ENCODE data around the gene MATK. TPM values are rescaled to one million over a fixed set of nuclear protein-coding genes. Genes with fewer than 3 reads are reported as not detected.
"Not testable (repeated sequence)": the region's sequence is repeated elsewhere in the genome, so short reads cannot be mapped to it uniquely, and the experiment has no call there.

The MATK gene
- total RNA-seq, 3 donors from 2014 or later, result 43.1 to 87.6 (median 82.9) TPM

DNA sequence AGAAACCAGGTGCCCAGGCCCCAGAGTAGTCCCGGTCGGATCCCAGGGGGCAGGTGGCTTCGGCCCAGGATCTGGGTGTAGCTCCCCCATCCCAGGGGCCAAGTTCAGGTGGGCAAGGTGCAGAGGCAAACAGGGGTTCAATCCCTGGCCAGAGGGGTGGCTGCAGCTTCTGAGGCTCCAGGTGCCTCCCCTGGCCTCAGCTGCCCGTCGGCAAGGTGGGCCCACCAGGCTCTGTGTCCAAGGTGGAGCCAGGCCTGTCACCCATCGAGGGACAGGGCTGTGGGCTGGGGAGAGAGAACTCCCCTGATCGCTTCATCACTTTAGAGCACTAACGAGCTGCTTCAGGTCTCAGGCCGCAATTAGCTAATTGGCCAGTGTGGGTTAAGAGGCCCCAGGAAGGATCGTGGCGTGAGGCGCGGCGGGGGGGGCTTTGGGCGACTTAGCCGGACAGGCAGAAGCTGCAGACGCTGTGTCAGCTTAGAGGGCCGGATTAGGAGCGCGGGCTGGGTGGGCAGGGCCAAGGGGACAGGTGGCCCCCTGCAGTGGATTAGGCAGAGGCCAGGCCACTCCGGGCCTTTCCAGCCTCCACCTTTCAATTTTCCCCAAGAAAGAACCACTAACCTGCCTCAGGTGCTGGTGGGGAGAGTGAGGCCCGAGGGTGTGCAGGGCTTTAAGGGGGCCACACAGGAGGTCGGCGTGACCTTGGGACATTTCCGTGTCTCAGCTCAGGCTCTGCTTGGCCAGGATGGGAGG, 11.4 kb downstream of the MATK start:
- H3K9me3 Mint-ChIP-seq, result no peaks in the 10 kb centered on the region
- ATAC-seq, result no peak
- no peak overlapping the region for H3K4me3 Mint-ChIP-seq
- no peaks in the 10 kb centered on the region for H3K27me3 Mint-ChIP-seq (ENCODE audit: low read depth)
- DNase-seq, result no peak
- no peaks in the 10 kb centered on the region for H3K36me3 Mint-ChIP-seq (ENCODE audit: insufficient read depth)
- no peaks in the 10 kb centered on the region for H3K4me1 Mint-ChIP-seq (ENCODE audit: low read depth)

DNA sequence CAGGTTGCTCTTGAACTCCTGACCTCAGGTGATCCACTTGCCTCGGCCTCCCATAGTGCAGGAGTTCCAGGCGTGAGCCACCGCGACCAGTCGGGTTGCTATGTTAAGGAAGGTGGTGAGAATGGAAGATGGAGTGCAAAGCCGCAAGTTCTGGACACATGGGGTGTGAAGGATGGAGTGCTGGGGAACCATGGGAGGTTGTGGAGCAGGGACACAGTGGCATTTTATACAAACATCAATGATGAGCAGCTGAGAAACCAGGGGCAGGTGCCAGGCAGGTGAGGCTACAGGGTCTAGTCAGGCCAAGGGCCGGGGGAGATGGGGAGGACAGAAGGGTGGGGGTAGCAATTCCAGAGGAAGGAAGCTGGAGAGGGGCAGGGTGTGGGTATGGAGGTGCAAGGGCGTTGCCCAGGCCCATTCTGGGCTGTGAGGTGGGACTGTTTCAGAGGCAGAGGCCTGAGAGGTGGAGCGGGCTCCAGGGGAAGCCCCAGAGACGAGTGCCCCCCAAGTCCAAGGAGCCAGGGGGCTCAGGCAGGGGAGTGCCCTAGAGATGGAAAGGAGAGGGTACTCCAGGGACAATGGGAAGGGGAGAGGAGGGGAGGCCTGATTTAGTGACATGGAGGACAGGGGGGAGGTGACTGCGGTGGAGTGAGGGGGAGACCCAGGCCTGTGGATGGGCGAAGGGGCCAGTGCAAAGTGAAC, 12.2 kb downstream of the MATK start:
- DNase-seq, result no peak
- H3K4me1 Mint-ChIP-seq (ENCODE audit: low read depth), result no peaks in the 10 kb centered on the region
- H3K9me3 Mint-ChIP-seq, result no peaks in the 10 kb centered on the region
- no peak overlapping the region for H3K4me3 Mint-ChIP-seq
- peaks cover 1% of the 10 kb centered on the region for H3K36me3 Mint-ChIP-seq (ENCODE audit: insufficient read depth)
- no peak for ATAC-seq
- no peaks in the 10 kb centered on the region for H3K27me3 Mint-ChIP-seq (ENCODE audit: low read depth)

DNA sequence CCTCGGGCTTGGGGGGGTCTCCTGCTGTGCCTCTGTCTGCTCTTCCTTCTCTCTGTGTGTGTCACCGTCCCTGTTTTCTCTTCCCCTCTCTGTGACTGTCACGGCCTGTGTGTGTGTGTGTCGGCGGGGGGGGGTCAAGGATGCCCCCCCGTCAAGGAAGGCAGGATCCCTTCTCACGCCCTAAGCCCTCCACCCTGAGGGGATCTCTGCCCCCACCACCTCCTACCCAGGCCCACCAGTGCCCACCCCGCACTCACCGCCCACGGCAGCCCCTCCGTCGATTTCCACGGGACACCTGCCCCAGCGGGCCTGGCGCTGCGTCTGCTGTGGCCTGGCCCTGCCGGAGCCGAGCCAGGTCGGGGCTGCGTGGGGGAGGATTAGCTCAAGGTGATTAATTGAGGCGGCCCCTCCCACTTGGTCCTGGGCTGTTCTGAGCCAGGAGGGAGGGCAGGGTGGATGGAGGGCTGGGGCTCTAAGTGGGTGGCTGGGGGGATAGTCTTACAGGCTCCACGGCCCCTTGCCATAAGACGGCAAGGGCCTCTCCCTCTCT, 14.2 kb downstream of the MATK start, which contains the start of gene RAX2:
Gene RAX2 (minus strand): TSS at position 323 of the 550 bp plus-strand sequence. CDS start 486 bp downstream, outside the sequence.
- H3K9me3 Mint-ChIP-seq, result no peaks in the 10 kb centered on the region
- ATAC-seq (no peak), DNase-seq (no peak)
- H3K4me3 Mint-ChIP-seq, result no peak within 1 kb of the TSS
- H3K27me3 Mint-ChIP-seq (ENCODE audit: low read depth), result no peaks in the 10 kb centered on the region
- no peaks in the 10 kb centered on the region for H3K4me1 Mint-ChIP-seq (ENCODE audit: low read depth)
- H3K36me3 Mint-ChIP-seq (ENCODE audit: insufficient read depth), result peaks cover 3% of the 10 kb centered on the region

DNA sequence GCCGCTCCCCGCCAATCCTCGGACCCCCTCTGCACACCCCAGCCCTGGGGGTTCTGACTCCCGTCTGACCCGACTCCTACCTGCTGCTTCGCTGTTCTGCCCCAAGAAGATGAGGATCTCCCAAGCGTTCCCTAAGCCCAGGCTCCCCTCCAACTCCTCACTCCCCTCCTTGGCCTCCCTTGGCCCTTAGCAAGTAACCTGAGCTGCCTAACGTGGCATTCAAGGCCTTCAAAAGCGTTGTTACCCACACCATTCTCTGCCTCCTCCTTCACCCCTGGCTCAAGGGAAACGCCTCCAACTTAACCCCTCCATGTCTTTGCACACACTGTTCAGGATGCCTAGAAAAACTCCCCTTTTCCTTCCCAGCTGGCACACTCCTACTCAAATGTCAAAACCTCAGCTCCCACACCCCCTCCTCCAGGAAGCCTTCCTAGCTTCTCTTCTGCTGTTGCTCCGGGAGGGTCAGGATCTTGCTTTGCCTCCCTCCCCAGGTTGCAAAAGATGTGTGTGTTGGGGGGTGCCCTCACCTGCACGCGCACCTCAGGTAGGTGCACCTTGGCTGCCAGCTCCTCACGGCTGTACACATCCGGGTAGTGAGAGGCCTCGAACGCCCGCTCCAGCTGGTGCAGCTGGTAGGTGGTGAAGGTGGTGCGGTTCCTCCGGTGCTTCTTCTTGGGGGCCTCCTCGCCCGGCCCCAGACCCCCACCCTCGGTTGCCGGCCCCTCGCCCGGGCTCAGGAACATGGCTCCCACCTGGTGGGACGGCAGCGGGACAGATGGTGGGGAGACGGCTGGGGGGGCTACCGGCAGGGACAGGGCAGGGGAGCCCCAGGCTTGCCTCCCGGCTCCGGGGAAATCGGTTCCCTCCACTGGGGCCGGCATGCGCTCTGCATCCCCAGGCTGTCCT, 14.9 kb downstream of the MATK start:
- Mint-ChIP-seq H3K9me3 (no peaks in the 10 kb centered on the region), H3K4me1 (ENCODE audit: low read depth) (peaks cover 6% of the 10 kb centered on the region), H3K36me3 (ENCODE audit: insufficient read depth) (peaks cover 9% of the 10 kb centered on the region), H3K27me3 (ENCODE audit: low read depth) (no peaks in the 10 kb centered on the region), H3K4me3 (no peak overlapping the region)
- DNase-seq, result no peak
- ATAC-seq, result no peak

DNA sequence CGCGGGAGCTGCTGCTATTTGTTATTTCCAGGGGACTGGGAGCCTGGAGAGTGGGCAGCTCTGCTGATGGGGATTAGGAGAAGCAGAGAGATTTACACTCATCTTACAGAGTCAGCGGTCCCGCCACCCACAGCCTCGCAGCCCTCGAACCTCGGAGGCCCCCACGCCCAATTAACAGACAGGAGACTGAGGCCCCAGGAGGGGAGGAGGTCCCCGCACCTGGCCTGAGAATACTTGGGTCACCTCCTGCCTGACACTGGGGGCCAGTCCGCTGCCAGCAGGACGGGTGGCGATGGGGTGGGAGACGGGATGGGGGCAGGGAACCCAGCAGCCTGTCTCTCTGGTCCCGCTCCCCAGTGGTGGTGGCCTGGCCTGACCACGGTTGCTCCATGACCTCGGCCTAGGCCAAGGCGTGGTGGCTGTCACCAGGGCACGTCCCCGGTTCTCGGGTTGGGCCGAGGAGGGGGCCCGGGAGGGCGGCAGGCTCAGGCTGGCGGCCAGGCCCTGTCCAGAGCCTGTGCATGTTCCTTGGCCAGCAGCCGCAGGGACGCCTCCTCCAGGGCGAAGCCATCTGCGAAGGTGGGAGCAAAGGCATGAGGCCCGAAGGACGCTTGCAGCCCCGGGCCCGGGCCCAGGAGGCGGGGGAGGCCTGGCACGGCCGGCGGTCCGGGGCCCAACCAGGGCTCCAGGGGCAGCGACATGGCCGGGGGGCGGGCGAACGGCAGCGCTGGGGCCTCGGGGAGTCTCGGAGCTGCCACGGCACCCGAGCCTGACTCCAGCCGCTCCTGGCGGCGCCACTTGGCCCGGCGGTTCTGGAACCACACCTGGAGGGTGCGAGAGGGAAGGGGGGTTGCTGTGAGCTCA, 15.8 kb downstream of the MATK start:
- DNase-seq (no peak), ATAC-seq (no peak)
- Mint-ChIP-seq H3K4me3 (no peak overlapping the region), H3K9me3 (no peaks in the 10 kb centered on the region), H3K36me3 (ENCODE audit: insufficient read depth) (peaks cover 9% of the 10 kb centered on the region), H3K27me3 (ENCODE audit: low read depth) (no peaks in the 10 kb centered on the region), H3K4me1 (ENCODE audit: low read depth) (peaks cover 8% of the 10 kb centered on the region)

DNA sequence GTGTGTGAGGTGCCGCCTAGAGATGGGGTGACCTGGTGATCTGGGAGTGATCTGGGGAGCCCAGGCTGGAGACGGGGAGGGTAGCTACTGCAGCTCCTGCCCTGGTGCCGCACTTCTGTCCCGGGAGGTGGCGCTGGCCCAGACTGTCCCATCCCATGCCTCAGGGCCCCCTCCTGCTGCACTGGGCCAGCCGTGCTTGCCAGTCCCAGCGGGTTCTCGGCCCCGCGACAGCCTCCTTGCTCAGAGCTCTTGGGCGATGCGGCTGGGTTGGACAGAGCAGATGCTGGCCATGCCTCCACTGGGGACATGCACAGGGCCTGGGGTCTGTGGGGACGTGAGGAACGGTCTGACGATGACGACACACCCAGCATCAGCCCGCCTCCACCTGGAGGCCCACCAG, 16.7 kb downstream of the MATK start:
- ATAC-seq (no peak), DNase-seq (no peak)
- Mint-ChIP-seq H3K4me1 (ENCODE audit: low read depth) (peaks cover 8% of the 10 kb centered on the region), H3K36me3 (ENCODE audit: insufficient read depth) (peaks cover 9% of the 10 kb centered on the region), H3K9me3 (no peaks in the 10 kb centered on the region), H3K27me3 (ENCODE audit: low read depth) (no peaks in the 10 kb centered on the region), H3K4me3 (no peak overlapping the region)

DNA sequence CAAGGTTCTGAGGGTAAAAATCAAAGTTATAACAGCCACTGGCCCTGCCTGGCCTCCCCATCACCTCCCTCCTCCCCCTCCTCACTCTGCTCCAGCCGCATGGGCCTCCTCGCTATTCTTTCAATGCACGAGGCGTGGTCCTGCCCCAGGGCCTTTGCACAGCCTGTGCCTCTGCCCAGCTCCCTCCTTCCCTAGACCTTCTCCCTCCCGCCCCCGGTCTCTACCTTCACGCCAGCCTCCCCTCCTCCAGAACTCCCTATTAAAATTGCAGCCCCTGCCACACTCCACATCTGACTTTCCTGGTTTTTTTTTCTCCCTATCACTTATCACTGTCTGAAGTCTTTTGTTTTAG, 17.5 kb downstream of the MATK start:
- Mint-ChIP-seq H3K9me3 (no peaks in the 10 kb centered on the region), H3K27me3 (ENCODE audit: low read depth) (no peaks in the 10 kb centered on the region), H3K4me1 (ENCODE audit: low read depth) (peaks cover 8% of the 10 kb centered on the region), H3K36me3 (ENCODE audit: insufficient read depth) (peaks cover 9% of the 10 kb centered on the region), H3K4me3 (no peak overlapping the region)
- DNase-seq (no peak), ATAC-seq (no peak)

DNA sequence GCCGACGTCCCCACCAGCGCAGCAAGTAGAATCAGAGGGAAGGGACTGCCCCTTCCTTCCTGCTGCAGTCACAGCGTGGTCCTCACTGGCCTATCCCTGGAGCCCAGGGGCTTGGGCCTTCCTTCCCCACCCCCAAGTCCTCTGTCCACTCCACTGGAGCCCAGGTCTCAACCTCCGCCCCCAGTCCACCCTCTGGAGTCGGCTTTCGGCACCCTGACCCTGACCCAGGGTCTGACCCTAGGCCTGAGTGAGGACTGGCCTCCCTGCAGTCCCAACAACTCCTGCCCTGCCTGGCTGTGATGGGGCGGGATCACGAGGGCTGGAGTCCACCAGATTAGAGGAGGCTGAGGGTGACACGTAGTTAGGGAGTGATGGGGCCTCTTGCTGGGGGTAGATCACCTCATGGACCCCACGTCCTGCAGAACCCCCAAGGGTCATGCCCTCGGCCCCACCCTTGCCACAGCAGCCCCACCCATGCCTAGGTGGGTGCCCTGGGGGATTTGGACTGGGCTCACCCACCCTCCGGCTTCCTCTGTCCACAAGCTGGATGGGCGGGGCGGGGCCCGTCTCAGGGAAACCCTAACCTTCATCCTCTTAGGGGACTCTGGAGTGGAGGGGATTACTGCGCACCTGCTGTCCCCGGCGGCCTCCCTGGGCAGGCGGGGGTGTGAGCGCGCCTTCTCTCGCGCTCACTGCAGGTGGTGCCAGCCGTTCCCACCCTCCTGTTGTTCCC, 18.0 kb downstream of the MATK start:
- H3K4me1 Mint-ChIP-seq (ENCODE audit: low read depth), result peaks cover 9% of the 10 kb centered on the region
- DNase-seq (no peak), ATAC-seq (no peak)

DNA sequence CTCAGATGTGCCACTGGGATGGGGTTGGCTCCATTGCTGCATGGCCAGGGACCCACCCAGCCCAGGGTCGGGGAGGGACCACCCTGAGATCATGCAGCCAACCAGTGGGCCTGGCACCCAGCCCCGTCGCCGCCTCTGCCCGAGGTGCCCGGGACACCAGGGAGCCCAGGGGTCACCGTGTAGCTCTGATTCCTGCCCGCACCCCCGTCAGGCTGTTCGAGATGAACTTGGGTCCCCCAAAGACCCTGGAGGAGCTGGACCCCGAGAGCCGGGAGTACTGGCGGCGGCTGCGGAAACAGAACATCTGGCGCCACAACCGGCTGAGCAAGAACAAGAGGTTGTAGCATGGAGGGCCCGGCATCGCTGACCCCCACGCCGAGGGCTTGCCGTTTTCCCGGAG, 19.1 kb downstream of the MATK start:
- Mint-ChIP-seq H3K27me3 (ENCODE audit: low read depth) (no peaks in the 10 kb centered on the region), H3K36me3 (ENCODE audit: insufficient read depth) (peaks cover 12% of the 10 kb centered on the region), H3K4me1 (ENCODE audit: low read depth) (peaks cover 15% of the 10 kb centered on the region), H3K4me3 (no peak overlapping the region), H3K9me3 (no peaks in the 10 kb centered on the region)
- no peak for DNase-seq
- ATAC-seq, result no peak

More for the DNA sequence above, 18.0 kb downstream of the MATK start:
- Mint-ChIP-seq H3K27me3 (ENCODE audit: low read depth) (no peaks in the 10 kb centered on the region), H3K4me3 (no peak overlapping the region), H3K36me3 (ENCODE audit: insufficient read depth) (peaks cover 9% of the 10 kb centered on the region), H3K9me3 (no peaks in the 10 kb centered on the region)

DNA sequence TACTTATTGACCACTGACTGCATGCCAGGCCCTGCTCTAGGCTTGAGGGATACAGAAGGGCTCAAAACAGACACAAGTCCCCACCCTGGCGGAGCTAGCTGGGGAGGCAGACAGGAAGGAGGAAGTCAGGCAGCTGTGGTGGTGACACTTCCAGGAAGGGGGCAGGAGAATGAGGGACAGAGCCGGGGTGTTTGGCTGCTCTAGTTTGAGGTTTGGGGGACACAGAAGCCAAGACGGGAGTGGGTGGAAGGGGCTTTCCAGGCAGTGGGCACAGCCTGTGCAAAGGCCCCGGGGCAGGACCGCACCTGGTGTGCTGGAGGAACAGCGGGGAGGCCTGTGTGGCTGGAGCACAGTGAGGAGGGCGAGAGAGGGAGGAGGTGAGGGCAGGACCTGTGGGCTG, 19.7 kb downstream of the MATK start:
- Mint-ChIP-seq H3K9me3 (no peaks in the 10 kb centered on the region), H3K27me3 (ENCODE audit: low read depth) (no peaks in the 10 kb centered on the region), H3K36me3 (ENCODE audit: insufficient read depth) (peaks cover 12% of the 10 kb centered on the region), H3K4me3 (peak overlapping the region; percentile 16), H3K4me1 (ENCODE audit: low read depth) (peaks cover 20% of the 10 kb centered on the region)
- DNase-seq (no peak), ATAC-seq (no peak)

DNA sequence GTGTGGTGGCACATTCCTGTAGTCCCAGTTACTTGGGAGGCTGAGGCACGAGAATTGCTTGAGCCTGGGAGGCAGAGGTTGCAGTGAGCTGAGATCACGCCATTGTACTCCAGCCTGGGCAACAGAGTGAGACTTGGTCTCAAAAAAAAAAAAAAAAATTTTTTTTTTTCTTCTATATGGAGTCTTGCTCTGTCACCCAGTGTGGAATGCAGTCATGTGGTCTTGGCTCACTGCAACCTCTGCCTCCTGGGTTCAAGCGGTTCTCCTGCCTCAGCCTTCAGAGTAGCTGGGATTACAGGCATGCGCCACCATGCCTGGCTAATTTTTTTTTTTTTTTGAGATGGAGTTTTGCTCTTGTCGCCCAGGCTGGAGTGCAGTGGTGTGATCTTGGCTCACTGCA, 20.4 kb downstream of the MATK start:
- Mint-ChIP-seq H3K4me1 (ENCODE audit: low read depth) (peaks cover 23% of the 10 kb centered on the region), H3K36me3 (ENCODE audit: insufficient read depth) (peaks cover 12% of the 10 kb centered on the region)
- H3K27me3 Mint-ChIP-seq (ENCODE audit: low read depth); H3K4me3 Mint-ChIP-seq; ATAC-seq; DNase-seq; H3K9me3 Mint-ChIP-seq: not testable (repeated sequence)

DNA sequence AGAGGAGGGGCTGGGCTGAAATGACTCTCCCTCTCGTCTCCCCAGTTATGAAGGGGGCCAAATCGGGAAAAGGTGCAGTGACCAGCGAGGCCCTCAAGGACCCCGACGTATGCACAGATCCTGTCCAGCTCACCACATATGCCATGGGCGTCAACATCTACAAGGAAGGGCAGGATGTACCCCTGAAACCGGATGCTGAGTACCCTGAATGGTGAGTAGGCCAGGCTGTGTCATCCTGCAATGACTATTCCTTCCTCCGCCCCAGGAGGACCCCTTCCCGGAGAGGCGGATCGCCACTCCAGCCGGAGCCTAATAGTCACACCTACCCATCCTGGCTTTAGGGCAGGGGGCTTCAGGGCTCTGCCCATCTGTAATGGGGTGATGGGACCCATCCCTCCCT, 21.1 kb downstream of the MATK start:
- Mint-ChIP-seq H3K4me3 (no peak overlapping the region), H3K36me3 (ENCODE audit: insufficient read depth) (peaks cover 12% of the 10 kb centered on the region), H3K9me3 (no peaks in the 10 kb centered on the region), H3K4me1 (ENCODE audit: low read depth) (peaks cover 28% of the 10 kb centered on the region), H3K27me3 (ENCODE audit: low read depth) (no peaks in the 10 kb centered on the region)
- no peak for DNase-seq
- no peak for ATAC-seq

Measured in activated T-cell treated with anti-CD3 and anti-CD28 coated beads, Interleukin-2, amount 50 U/mL, for 4 hours (primary cell).